HG02943 (cell line): ENCODE measurements around the gene PPP2CA.
"Not testable (repeated sequence)": the region's sequence is repeated elsewhere in the genome, so short reads cannot be mapped to it uniquely, and the experiment has no call there.

Experiments
- ATAC-seq: cut with Tn5 transposase; IDR thresholded peaks from one replicate; pipeline ENCODE4 v1.9.1; 2021; ENCODE audit warnings: mild to moderate bottlenecking, low read depth, moderate library complexity; ENCODE audit not compliant: unreplicated experiment

PPP2CA gene

DNA sequence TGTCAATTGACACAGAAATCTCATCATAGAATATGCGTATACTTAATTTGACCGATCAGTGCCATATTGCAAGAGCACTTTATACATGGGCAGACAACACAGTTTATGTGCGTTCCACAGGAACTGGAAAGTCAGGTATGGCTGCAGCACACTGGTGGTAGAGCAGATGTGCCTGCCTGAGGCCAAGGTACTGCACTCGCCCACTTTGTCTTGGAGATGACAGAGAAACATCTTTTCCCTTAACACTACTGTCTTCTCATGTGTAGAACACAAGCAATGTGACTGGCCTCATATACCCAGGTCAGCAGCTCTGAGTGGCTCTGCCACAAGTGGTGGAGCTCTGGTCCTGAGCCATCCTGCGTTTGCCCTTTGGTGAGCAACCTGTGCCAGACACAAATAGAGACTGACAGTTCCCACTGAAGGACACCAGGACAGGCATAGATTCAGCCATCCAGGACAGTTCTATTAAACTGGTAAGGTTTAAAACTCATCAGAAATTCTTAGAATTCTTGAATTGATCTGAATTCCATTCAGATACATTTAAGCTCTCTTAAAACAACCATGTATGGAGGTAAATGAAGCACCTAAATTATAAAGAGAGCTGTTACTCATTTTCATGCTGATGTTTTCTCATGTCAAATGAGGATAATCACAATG is 21.0 kb upstream of the PPP2CA start:
- ATAC-seq: no peak

DNA sequence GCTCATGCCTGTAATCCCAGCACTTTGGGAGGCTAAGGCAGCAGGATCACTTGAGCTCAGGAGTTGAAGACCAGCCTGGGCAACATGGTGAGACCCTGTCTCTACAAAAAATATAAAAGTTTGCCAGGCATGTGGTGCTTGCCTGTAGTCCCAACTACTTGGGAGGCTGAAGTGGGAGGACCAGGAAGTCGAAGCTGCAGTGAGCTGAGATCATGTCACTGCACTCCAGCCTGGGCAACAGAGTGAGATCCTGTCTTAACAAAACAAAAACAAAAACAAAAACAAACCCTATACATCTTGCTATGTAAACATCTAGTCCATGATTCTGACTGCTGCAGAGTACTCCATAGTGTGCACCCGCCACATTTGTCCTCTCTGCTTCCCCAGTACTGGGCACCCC is 19.8 kb upstream of the PPP2CA start:
- ATAC-seq: no peak

- no peak for ATAC-seq
These were observed 19.3 kb upstream of the PPP2CA start for GRCh38 chr5:134245101-134245604.

GRCh38 chr5:134242146-134242545 is 16.3 kb upstream of the PPP2CA start:
- ATAC-seq: no peak

DNA sequence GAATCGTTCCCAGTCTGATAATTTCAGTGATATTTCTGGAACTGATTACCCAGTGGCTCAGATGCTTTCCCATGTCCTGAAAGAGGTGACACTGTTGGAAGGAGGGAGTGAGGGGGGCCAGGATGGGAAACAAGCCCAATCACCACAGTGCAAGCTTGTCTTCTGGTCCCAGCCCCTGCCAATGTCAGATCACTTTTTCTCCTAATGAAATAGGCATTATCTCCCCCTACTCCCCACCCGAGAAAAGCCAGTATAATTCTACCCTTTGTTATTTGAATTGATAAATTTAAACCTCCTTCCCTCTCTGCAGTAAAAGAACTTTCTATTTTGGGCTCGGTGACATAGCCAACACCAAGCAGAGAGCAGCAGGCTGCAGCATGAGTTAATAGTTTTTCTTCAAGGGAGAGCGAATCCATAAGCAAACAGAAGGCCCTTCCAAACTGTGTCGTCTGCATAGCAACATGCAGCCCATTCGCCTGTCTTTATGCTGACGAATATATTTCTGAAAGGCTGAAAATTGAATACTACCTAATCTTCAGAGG is 14.6 kb upstream of the PPP2CA start:
- no peak for ATAC-seq

- no peak for ATAC-seq
These were observed 10.9 kb upstream of the PPP2CA start for GRCh38 chr5:134236820-134237219.

DNA sequence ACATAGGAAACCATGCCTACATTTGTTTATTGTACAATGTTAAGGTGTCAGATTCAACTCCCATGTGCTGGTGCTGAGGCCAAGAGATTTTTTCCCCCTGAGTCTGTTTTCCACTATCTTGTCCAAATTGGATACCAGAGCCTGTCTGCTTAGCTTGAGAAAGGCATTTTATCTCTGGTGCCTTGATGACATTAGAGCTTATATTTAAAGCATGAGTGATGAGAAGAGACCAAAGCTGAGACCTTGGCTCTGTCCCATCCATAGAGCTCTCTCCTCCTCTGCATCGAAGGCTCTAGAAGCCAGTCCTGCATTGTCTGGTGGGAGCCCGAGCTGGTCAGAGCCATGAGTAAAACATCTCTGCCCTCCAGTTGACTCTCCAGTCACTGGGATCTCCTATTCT is 10.4 kb upstream of the PPP2CA start:
- ATAC-seq: no peak

DNA sequence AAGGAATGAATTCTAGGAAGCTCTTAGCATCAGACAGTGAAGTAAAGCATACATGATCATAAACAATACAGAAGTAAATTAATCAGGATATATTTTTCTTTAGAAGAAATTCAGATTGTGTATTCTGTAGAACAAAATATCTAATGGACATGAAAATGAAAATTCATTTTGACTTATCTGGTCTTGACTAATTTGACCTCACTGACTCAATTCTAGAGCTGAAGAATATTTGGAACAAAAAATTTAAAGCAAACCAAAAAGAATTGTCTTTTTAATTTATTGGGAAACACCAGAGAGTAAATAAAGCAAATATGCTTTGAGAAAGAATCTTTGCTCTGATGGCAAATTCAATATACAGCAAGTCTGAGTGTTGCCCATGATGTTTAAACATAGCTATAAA is 2.8 kb upstream of the PPP2CA start:
- no peak for ATAC-seq

GRCh38 chr5:134227776-134228175 is 1.9 kb upstream of the PPP2CA start:
- ATAC-seq: no peak

DNA sequence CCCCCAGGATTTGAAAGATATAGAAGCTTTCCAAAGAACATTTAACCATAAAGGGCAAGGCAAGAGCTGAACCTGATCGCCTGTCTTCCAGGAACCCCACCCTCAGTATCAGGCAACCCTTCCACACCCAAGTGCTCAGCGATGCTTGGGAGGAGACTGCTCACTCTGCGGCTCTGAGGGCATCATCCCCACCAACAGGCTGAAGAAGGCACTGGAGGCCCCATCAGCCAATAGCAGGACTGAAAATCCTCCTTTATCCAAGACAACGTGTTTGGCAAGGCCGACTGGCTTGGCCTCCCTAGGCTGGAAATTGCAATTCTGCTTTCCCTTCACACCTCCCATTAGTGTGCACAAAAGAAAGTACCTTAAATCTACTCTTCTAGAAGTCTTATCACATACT is 1.4 kb upstream of the PPP2CA start:
- no peak for ATAC-seq

- no peak for ATAC-seq
These were observed 744 bp upstream of the PPP2CA start for GRCh38 chr5:134226441-134227192.

DNA sequence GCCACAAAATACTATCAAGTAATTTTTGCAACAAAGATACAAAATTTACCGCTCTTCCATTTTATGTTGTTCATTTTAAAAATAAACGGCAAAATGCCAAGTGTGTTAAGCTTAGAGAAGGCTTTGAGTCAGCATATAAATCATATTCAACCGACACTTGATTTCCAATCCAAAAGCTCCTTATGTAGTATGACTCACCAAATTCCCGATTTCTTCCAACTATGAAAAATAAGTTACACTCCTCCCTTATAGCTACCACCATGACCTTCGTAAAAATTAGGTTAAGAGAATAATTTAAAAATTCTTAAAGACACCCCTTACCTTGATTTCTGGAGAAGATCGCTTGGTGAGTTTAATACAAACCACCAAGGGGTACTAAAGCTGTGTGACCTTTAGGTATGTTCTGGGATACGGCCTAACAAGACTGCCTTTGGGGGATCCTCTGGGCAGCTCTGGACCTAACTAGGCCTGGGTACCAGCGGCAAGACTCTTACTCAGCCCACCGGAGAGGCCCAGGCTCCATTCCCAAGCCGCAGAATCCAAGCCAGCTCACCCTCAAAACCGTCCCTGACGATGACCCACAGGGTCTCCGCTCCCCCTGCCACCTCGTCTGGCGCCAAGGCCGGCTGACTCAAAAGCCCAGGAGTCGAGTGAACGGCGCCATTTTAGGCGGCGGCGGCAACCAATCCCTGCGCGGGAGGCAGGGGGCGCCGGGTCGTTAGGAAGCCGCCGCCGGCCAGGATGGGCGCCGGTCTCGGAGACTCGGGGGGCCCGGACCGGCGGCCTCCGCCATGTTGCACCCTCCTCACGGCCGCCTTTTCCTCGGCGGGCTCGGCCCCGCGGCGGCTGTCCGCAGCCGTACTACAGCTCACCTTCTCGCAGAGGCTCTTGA is 739 bp downstream of the PPP2CA start:
- ATAC-seq: peak; percentile 37

GRCh38 chr5:134223406-134224248 is 2.2 kb downstream of the PPP2CA start:
- ATAC-seq: no peak

GRCh38 chr5:134221690-134222089 is 4.2 kb downstream of the PPP2CA start:
- not testable (repeated sequence) for ATAC-seq

GRCh38 chr5:134215757-134216156 is 10.1 kb downstream of the PPP2CA start:
- ATAC-seq: no peak

- ATAC-seq: not testable (repeated sequence)
These were observed 14.4 kb downstream of the PPP2CA start for GRCh38 chr5:134211263-134212031.

DNA sequence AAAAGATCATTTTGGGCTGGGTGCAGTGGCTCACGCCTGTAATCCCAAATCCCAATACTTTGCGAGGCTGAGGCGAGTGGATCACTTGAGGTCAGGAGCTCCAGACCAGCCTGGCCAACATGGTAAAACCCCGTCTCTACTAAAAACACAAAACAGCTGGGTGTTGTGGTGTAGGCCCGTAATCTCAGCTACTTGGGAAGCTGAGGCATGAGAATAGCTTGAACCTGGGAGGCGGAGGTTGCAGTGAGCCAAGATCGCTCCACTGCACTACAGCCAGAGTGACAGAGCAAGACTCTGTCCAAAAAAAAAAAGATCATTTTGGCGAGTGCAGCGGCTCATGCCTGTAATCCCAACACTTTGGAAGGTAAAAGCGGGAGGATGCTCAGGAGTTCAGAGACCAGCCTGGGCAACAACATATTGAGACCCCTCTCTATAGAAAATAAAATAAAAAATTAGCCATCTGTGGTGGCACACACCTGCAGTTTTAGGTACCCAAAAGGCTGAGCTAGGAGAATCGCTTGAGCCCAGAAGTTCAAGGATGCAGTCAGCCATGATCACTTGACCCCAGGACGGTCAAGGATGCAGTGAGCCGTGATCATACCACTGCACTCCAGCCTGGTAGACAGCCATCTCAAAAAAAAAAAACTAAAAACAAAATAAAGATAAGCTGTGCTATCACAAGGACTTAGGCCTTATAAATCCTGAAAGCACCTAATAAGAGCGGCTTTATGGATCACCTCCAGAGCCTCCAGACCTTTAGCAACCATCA is 16.2 kb downstream of the PPP2CA start:
- ATAC-seq: no peak

- no peak for ATAC-seq
These were observed 18.2 kb downstream of the PPP2CA start for GRCh38 chr5:134207696-134208095.
